ENCODE results near the gene MYH10.

DNA sequence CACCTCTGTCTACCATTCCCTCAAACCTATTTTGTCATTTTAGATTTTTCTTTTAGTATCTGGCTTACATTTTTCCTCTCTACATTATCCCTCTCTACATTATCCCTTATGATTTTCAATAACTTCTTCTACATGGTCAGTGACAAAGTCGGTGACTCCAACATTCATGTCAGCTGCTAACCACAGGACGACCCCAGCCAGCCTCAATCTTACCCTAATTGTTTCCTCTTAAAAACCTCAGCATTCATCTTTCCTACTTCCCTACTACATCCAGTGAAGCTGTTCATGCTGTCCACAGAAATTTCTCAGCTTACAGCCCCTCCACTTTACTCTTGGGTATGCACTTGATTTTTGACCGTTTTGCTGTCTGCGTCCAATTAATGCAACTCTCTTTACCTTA is 8.3 kb downstream of the MYH10 start:
- TF ChIP-seq CTCF (IDR thresholded peaks at IDR 0.05; ENCODE audit: insufficient read depth, low read length, poor library complexity, severe bottlenecking) (no peak), EZH2phosphoT487 (conservative IDR thresholded peaks at IDR 0.05; ENCODE audit: low read length) (no peak)
